ENCODE measurements around the gene RPLP2. TPM values are rescaled to one million over a fixed set of nuclear protein-coding genes. Genes with fewer than 3 reads are reported as not detected.

Gene RPLP2
- total and polyA plus RNA-seq, 8 donors: 360 to 5,956 (median 985) TPM

DNA sequence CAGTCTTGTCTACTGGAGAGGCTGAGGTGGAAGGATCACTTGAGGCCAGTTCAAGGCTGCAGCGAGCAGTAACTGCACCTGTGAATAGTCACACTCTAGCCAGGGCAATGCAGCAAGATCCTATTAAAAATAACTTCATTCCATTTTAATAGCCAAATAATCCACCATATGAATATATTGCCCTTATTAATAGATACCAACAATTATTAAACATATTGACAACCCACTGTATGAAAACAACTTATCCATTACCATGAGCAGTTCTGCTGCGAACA is 42.9 kb upstream of the RPLP2 start:
- Histone ChIP-seq H3K9me3 (no peaks in the 10 kb centered on the region), H3K27me3 (no peaks in the 10 kb centered on the region), H3K27ac (no peak overlapping the region), H3K4me3 (no peak overlapping the region), H3K36me3 (peaks cover 46 to 99% (median 86%) of the 10 kb centered on the region in 4 donors), H3K4me1 (peaks cover 5 to 27% (median 16%) of the 10 kb centered on the region in 4 donors)
- DNase-seq: no peak
- intact Hi-C loops (cut with DNase I; ENCODE audit: low total_unique reads): no loop called here
- 92 to 100% (median 97%) methylated on average over 2 of the region's 2 CpGs for WGBS, 5 donors
- TF ChIP-seq, protein P1, sequence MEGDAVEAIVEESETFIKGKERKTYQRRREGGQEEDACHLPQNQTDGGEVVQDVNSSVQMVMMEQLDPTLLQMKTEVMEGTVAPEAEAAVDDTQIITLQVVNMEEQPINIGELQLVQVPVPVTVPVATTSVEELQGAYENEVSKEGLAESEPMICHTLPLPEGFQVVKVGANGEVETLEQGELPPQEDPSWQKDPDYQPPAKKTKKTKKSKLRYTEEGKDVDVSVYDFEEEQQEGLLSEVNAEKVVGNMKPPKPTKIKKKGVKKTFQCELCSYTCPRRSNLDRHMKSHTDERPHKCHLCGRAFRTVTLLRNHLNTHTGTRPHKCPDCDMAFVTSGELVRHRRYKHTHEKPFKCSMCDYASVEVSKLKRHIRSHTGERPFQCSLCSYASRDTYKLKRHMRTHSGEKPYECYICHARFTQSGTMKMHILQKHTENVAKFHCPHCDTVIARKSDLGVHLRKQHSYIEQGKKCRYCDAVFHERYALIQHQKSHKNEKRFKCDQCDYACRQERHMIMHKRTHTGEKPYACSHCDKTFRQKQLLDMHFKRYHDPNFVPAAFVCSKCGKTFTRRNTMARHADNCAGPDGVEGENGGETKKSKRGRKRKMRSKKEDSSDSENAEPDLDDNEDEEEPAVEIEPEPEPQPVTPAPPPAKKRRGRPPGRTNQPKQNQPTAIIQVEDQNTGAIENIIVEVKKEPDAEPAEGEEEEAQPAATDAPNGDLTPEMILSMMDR (IDR thresholded peaks at IDR 0.05): no peak
- no peak for TF ChIP-seq EP300 (IDR thresholded peaks at IDR 0.05)
- TF ChIP-seq POLR2AphosphoS5 (IDR thresholded peaks at IDR 0.05): no peak
- TF ChIP-seq POLR2A (IDR thresholded peaks at IDR 0.05): no peak

DNA sequence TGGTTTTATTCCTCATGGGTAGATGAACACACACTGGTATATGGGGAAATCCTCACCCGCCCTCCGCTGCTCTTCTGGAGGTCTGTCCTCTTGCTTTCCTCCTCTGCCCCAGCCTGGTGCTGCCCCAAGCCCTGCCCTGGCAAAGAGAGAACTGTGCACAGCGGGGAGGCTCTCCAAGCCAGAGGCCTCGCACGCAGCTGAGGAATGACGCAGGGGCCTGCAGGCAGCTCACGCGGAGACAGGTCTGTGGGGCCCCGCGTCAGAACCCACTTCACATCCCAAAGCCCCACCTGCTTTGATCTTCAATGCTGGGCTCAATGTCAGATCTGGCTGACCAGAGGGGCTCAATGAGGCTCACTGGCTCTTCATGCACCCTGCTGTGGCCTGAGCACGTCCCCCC is 42.5 kb upstream of the RPLP2 start:
- no peaks in the 10 kb centered on the region for H3K9me3 ChIP-seq
- 92 to 97% (median 96%) methylated on average over 11 of the region's 11 CpGs for WGBS, 5 donors
- intact Hi-C loops (cut with DNase I; ENCODE audit: low total_unique reads): no loop called here
- TF ChIP-seq POLR2A (IDR thresholded peaks at IDR 0.05): no peak
- TF ChIP-seq EP300 (IDR thresholded peaks at IDR 0.05): no peak
- TF ChIP-seq, protein P1 (IDR thresholded peaks at IDR 0.05): no peak
- TF ChIP-seq POLR2AphosphoS5 (IDR thresholded peaks at IDR 0.05): no peak
- peaks cover 5 to 24% (median 14%) of the 10 kb centered on the region in 4 donors for H3K4me1 ChIP-seq
- DNase-seq: no peak
- peaks cover 45 to 99% (median 86%) of the 10 kb centered on the region in 4 donors for H3K36me3 ChIP-seq
- no peak overlapping the region for H3K4me3 ChIP-seq
- H3K27ac ChIP-seq: no peak overlapping the region
- H3K27me3 ChIP-seq: no peaks in the 10 kb centered on the region

DNA sequence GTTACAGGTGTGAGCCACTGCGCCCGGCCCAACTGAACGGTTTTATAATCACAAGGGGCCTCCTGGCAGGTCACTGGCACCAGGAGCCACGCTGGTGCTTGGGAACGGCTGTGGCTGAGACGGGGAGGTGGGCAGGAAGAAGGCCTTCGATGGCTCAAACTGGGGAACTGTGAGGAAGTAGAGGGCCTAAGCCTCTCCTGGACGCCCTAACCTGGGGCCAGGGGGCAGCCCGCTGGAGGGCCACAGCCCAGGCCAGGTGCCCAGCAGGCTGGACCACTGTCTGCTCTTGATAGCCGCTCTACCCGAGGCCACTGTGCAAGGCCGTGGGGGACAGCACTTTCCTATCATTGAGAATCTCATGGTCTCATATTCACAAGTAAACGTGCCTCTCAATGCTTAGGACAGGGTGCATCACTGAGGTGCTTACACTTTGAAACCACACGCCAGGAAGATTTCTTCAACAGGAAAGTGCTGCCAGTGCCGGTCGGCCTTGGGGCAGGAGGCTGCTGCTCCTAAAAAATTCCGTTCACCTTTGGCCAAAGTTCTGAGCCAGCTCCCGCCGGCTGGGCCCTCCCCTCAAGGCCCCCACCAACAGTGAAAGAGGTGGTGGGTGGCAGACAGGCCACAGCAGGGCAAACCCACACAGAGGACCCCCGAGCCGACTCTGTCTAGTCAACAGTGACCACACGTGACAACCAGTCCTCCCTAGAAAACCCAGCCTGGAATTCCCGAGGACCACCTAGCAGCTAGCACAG is 39.7 kb upstream of the RPLP2 start:
- peaks cover 31 to 100% (median 84%) of the 10 kb centered on the region in 4 donors for H3K36me3 ChIP-seq
- intact Hi-C loops (cut with DNase I; ENCODE audit: low total_unique reads): no loop called here
- DNase-seq: no peak
- 86 to 92% (median 91%) methylated on average over 21 to 23 of the region's 23 CpGs for WGBS, 5 donors
- no peak overlapping the region for H3K4me3 ChIP-seq
- TF ChIP-seq, protein P1 (IDR thresholded peaks at IDR 0.05): no peak
- no peak for TF ChIP-seq EP300 (IDR thresholded peaks at IDR 0.05)
- TF ChIP-seq POLR2A (IDR thresholded peaks at IDR 0.05): no peak
- TF ChIP-seq POLR2AphosphoS5 (IDR thresholded peaks at IDR 0.05): no peak
- H3K4me1 ChIP-seq: peaks cover 3 to 34% (median 14%) of the 10 kb centered on the region in 4 donors
- no peak overlapping the region for H3K27ac ChIP-seq
- H3K9me3 ChIP-seq: no peaks in the 10 kb centered on the region
- H3K27me3 ChIP-seq: no peaks in the 10 kb centered on the region

DNA sequence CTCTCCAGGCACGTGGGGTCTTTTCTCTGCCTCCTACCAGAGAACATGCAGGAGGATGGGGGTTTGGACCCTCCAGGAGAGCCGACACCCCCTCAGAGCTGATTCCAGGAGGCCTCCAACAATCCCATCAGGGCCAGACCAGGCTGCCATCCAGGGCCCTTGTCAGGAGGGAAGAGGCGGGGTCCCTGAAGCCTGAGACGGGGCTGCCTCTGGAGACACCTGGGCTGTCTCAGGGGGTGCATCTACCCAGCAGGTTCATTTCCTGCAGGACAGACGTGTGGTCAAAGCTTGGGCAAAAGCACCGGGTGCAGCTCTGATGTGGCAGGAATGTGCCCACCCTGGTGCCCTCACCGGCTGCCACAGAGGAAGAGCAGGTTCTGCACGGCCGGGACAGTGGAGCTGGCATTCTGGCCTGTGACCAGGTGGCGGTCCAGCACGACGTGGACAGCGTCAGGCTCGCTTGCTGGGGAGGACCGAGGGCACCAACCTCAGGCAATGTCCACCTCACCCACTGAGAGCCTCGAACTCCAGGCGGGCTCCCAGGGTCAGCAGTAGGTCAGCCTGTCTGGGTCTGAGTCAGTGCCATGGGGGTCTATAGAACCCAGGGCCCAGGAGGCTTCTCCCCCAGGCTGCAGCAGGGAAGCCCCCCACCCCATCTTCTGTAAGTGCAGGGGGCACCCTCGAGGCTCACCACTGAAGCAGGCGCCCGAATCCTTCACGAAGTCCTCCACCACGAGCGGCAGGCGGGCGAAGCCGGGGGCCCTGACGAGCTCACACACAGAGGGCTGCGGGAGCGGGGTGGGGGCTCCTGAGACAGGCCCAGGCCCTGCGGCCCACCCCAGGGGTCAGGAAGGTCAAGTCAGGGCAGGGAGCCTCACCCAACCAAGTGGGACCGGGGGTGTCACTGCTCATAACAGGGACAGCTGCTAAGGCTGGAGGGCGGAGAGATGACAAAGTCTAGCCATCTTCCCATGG is 38.8 kb upstream of the RPLP2 start:
- H3K4me1 ChIP-seq: peaks cover 12 to 36% (median 20%) of the 10 kb centered on the region in 4 donors
- no peak overlapping the region for H3K27ac ChIP-seq
- H3K36me3 ChIP-seq: peaks cover 30 to 94% (median 75%) of the 10 kb centered on the region in 4 donors

More for the DNA sequence above, 38.8 kb upstream of the RPLP2 start:
- no peak for DNase-seq
- Histone ChIP-seq H3K4me3 (no peak overlapping the region), H3K27me3 (no peaks in the 10 kb centered on the region), H3K9me3 (no peaks in the 10 kb centered on the region)
- TF ChIP-seq, protein P1 (IDR thresholded peaks at IDR 0.05): no peak
- TF ChIP-seq EP300 (IDR thresholded peaks at IDR 0.05): no peak
- no peak for TF ChIP-seq POLR2AphosphoS5 (IDR thresholded peaks at IDR 0.05)
- no peak for TF ChIP-seq POLR2A (IDR thresholded peaks at IDR 0.05)
- WGBS, 5 donors: 90 to 97% (median 92%) methylated on average over 10 to 32 of the region's 32 CpGs
- intact Hi-C loops (cut with DNase I; ENCODE audit: low total_unique reads): no loop called here
